ENCODE data around the gene GRK7. TPM values are rescaled to one million over a fixed set of nuclear protein-coding genes. Genes with fewer than 3 reads are reported as not detected.

Gene GRK7
- total and polyA plus RNA-seq, 7 donors = under 0.01 to 0.06 TPM; not detected in 5

GRCh38 chr3:141776376-141776775 lies 13.2 kb downstream of the GRK7 start:
- Histone ChIP-seq H3K9me3 (no peaks in the 10 kb centered on the region), H3K36me3 (no peaks in the 10 kb centered on the region), H3K27ac (no peak overlapping the region), H3K4me3 (no peak overlapping the region), H3K27me3 (no peaks in the 10 kb centered on the region), H3K4me1 (no peaks in the 10 kb centered on the region)
- intact Hi-C loops (cut with DNase I) = no loop called here
- WGBS, 2 donors = 92 to 95% methylated on average over 14 of the region's 14 CpGs
- DNase-seq = no peak
- TF ChIP-seq CTCF (IDR thresholded peaks at IDR 0.05) (no peak), POLR2AphosphoS5 (IDR thresholded peaks at IDR 0.05) (no peak), EP300 (IDR thresholded peaks at IDR 0.05) (no peak), POLR2A (IDR thresholded peaks at IDR 0.05) (no peak)

DNA sequence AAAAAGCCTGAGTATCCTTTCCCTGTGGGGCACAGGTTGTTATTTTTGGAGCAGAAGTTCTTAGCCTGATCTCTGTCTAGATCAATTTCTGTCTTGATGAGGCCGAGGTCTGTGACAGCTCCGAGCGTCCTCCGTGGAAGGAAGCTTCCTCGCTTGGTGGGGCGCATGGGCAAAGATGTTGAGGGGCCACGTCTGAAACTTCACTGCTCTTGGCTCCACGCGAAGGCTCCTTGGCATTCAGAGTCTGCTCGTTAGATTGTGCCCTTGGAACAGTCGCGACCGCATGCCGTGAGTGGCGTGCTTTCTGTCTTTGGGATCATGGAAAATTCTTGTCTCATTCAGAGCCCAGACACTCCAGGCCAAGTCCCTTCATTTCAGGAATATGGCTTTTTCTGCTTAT lies 13.7 kb downstream of the GRK7 start:
- Histone ChIP-seq H3K36me3 (no peaks in the 10 kb centered on the region), H3K4me1 (no peaks in the 10 kb centered on the region), H3K4me3 (no peak overlapping the region), H3K9me3 (no peaks in the 10 kb centered on the region), H3K27ac (no peak overlapping the region), H3K27me3 (no peaks in the 10 kb centered on the region)
- no peak for DNase-seq
- TF ChIP-seq POLR2AphosphoS5 (IDR thresholded peaks at IDR 0.05) (no peak), POLR2A (IDR thresholded peaks at IDR 0.05) (no peak), EP300 (IDR thresholded peaks at IDR 0.05) (no peak), CTCF (IDR thresholded peaks at IDR 0.05) (no peak)
- WGBS, 2 donors = 93% methylated on average over 15 of the region's 15 CpGs
- intact Hi-C loops (cut with DNase I) = no loop called here

DNA sequence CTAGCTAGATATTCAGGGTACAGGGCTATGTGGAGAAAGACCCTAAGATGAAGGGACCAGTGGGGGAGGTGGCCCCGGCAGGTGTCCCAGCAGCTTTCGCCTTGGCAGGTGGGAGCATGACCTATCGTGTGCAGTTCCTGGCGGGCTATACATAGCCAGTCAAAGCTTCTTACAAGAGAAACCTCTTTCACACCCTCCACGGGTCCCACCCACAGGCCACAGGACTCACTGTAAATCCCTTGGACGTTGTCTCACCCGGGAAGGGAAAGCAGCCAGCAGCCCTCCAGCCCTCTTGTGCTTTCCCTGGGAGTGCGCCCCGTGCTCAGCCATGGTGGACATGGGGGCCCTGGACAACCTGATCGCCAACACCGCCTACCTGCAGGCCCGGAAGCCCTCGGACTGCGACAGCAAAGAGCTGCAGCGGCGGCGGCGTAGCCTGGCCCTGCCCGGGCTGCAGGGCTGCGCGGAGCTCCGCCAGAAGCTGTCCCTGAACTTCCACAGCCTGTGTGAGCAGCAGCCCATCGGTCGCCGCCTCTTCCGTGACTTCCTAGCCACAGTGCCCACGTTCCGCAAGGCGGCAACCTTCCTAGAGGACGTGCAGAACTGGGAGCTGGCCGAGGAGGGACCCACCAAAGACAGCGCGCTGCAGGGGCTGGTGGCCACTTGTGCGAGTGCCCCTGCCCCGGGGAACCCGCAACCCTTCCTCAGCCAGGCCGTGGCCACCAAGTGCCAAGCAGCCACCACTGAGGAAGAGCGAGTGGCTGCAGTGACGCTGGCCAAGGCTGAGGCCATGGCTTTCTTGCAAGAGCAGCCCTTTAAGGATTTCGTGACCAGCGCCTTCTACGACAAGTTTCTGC lies 15.0 kb downstream of the GRK7 start:
- no peak for TF ChIP-seq EP300 (IDR thresholded peaks at IDR 0.05)
- TF ChIP-seq POLR2A (IDR thresholded peaks at IDR 0.05) = no peak
- no peak for TF ChIP-seq CTCF (IDR thresholded peaks at IDR 0.05)
- TF ChIP-seq POLR2AphosphoS5 (IDR thresholded peaks at IDR 0.05) = no peak
- intact Hi-C loops (cut with DNase I) = no loop called here
- Histone ChIP-seq H3K36me3 (no peaks in the 10 kb centered on the region), H3K4me1 (no peaks in the 10 kb centered on the region), H3K27me3 (no peaks in the 10 kb centered on the region), H3K9me3 (no peaks in the 10 kb centered on the region), H3K27ac (no peak overlapping the region), H3K4me3 (no peak overlapping the region)
- 94 to 95% methylated on average over 42 of the region's 42 CpGs for WGBS, 2 donors
- DNase-seq = no peak

DNA sequence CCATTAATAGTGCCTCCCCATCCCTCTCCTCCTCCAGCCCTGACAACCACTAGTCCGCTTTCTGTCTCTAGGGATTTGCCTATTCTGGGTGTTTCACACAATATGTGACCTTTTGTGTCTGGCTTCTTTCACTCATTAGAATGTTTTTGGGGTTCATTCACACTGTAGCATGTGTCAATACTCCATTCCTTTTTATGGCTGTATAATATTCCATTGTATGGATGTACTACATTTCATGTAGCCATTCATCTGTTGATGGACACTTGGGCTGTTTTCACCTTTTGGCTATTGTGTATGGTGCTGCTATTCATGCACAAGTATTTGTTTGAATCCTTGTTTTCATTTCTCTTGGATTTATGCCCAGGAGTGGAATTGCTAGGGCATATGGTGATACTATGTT lies 16.5 kb downstream of the GRK7 start:
- Histone ChIP-seq H3K27me3 (no peaks in the 10 kb centered on the region), H3K36me3 (no peaks in the 10 kb centered on the region), H3K27ac (no peak overlapping the region), H3K4me1 (no peaks in the 10 kb centered on the region), H3K9me3 (no peaks in the 10 kb centered on the region), H3K4me3 (no peak overlapping the region)
- WGBS, 2 donors = 96 to 98% methylated on average over 1 of the region's 1 CpG
- intact Hi-C loops (cut with DNase I) = no loop called here
- DNase-seq = no peak
- TF ChIP-seq POLR2A (IDR thresholded peaks at IDR 0.05) (no peak), POLR2AphosphoS5 (IDR thresholded peaks at IDR 0.05) (no peak), EP300 (IDR thresholded peaks at IDR 0.05) (no peak), CTCF (IDR thresholded peaks at IDR 0.05) (no peak)
